Aorta (tissue), 5 donors: ENCODE data around the gene TMPO. TPM values are rescaled to one million over a fixed set of nuclear protein-coding genes. Genes with fewer than 3 reads are reported as not detected.
"Not testable (repeated sequence)": the region's sequence is repeated elsewhere in the genome, so short reads cannot be mapped to it uniquely, and the experiment has no call there.

Experiments used
- ATAC-seq: fragments of 200-7000 bp; cut with Tn5 transposase; one replicate; pipeline ENCODE4 v1.9.1; 2022; ENCODE audit warnings: moderate library complexity; ENCODE audit not compliant: low FRiP score
- DNase-seq, 2 donors: peaks; one replicate each; pipeline ENCODE4 v3.0.0-alpha.2; 2020
- H3K27ac ChIP-seq, 2 donors: one replicate each; pipeline ENCODE4 v1.5.1; 2013; ENCODE audit warnings: low read length in 2 of 2, mild to moderate bottlenecking in 2 of 2, moderate library complexity in 2 of 2, control low read depth in 1 of 2, inconsistent platforms in 1 of 2, low read depth in 1 of 2
- H3K27me3 ChIP-seq, 2 donors: one replicate each; pipeline ENCODE4 v1.6.1; 2013; ENCODE audit warnings: control low read depth in 1 of 2, low read length in 1 of 2, mild to moderate bottlenecking in 1 of 2, moderate library complexity in 1 of 2; ENCODE audit not compliant: insufficient read depth in 2 of 2, control insufficient read depth in 1 of 2
- H3K36me3 ChIP-seq, 2 donors: one replicate each; pipeline ENCODE4 v1.6.1; 2013; ENCODE audit warnings: control low read depth in 1 of 2, low read length in 1 of 2, mild to moderate bottlenecking in 1 of 2; ENCODE audit not compliant: insufficient read depth in 2 of 2, control insufficient read depth in 1 of 2
- H3K4me1 ChIP-seq, 2 donors: one replicate each; pipeline ENCODE4 v1.6.1; 2013; ENCODE audit warnings: low read length in 2 of 2, control low read depth in 1 of 2, mild to moderate bottlenecking in 1 of 2, moderate library complexity in 1 of 2; ENCODE audit not compliant: insufficient read depth in 2 of 2, control insufficient read depth in 1 of 2
- H3K4me3 ChIP-seq, 2 donors: one replicate each; pipeline ENCODE4 v1.5.1; 2013; ENCODE audit warnings: low read length in 2 of 2, control low read depth in 1 of 2, mild to moderate bottlenecking in 1 of 2
- H3K9me3 ChIP-seq: one replicate; pipeline ENCODE4 v1.6.1; 2013; ENCODE audit warnings: mild to moderate bottlenecking, low read length; ENCODE audit not compliant: control insufficient read depth
- WGBS, 2 donors: extraction: QIAGEN DNeasy Blood & Tissue Kit; methylation state at CpG; one replicate each; pipeline ENCODE4 v1.1.7; 2013; 5-methylcytosine and 5-hydroxymethylcytosine counted together
- intact Hi-C, 2 donors: fragments of 100-400 bp; cut with DNase I; formaldehyde crosslinking; loops; one replicate each; pipeline versions ENCODE4 v1.14.2 to v1.15.0; 2022
- polyA plus RNA-seq, 2 donors: library from polyadenylated mRNA; stranded (reverse); fragments of 200-250 nt; gene quantifications; one replicate each; pipeline ENCODE4 v1.2.3, GENCODE V29; 2013
- total RNA-seq, 2 donors: library from RNA; stranded (reverse); fragmentation: NEBNext Ultra II Directional; extraction: Animal tissue kit (Norgen Biotek cat#: 25700); gene quantifications; one replicate each; pipeline ENCODE4 v1.2.1, GENCODE V29; 2021
- donor health status: healthy with polysubstance abuse.
- donor health status: Bipolar disorder and iron deficiency.
- donor health status: DM: no; HTN: no; CAD: no.
- donor health status: DM: no; HTN: no; CAD: no.
- donor health status: DM: yes; HTN: yes; CAD: no.

Gene TMPO
- total and polyA plus RNA-seq, 4 donors: 15.2 to 48.3 (median 25.7) TPM

- H3K27ac ChIP-seq: no peak overlapping the region
- ATAC-seq: no peak
- H3K36me3 ChIP-seq: no peaks in the 10 kb centered on the region
- no peaks in the 10 kb centered on the region for H3K27me3 ChIP-seq
- no peaks in the 10 kb centered on the region for H3K9me3 ChIP-seq
- intact Hi-C loops: no loop called here
- H3K4me1 ChIP-seq: no peaks in the 10 kb centered on the region
- DNase-seq: no peak
- no peak overlapping the region for H3K4me3 ChIP-seq
- WGBS, 2 donors: 45 to 96% methylated on average over 1 of the region's 1 CpG
Observed at GRCh38 chr12:98559666-98560065, 44.3 kb downstream of the TMPO start.

GRCh38 chr12:98561846-98562245 lies 46.5 kb downstream of the TMPO start:
- no peak for ATAC-seq

GRCh38 chr12:98572010-98572409 lies 56.6 kb downstream of the TMPO start:
- DNase-seq: no peak
- WGBS, 2 donors: 76 to 81% methylated on average over 2 of the region's 2 CpGs
- Histone ChIP-seq H3K9me3 (no peaks in the 10 kb centered on the region), H3K27ac (no peak overlapping the region), H3K4me3 (no peak overlapping the region), H3K27me3 (no peaks in the 10 kb centered on the region), H3K36me3 (no peaks in the 10 kb centered on the region), H3K4me1 (no peaks in the 10 kb centered on the region)
- intact Hi-C loops: no loop called here
- no peak for ATAC-seq

More at GRCh38 chr12:98561846-98562245, 46.5 kb downstream of the TMPO start:
- H3K27me3 ChIP-seq: no peaks in the 10 kb centered on the region
- no peaks in the 10 kb centered on the region for H3K9me3 ChIP-seq
- H3K4me1 ChIP-seq: no peaks in the 10 kb centered on the region
- H3K27ac ChIP-seq: no peak overlapping the region
- H3K4me3 ChIP-seq: no peak overlapping the region
- DNase-seq: no peak
- 95 to 96% methylated on average over 3 of the region's 3 CpGs for WGBS, 2 donors
- no peaks in the 10 kb centered on the region for H3K36me3 ChIP-seq
- intact Hi-C loops: no loop called here

- ATAC-seq (no peak), DNase-seq (no peak)
- H3K36me3 ChIP-seq: no peaks in the 10 kb centered on the region
- no peak overlapping the region for H3K27ac ChIP-seq
- no peaks in the 10 kb centered on the region for H3K9me3 ChIP-seq
- H3K27me3 ChIP-seq: no peaks in the 10 kb centered on the region
- H3K4me3 ChIP-seq: no peak overlapping the region
- H3K4me1 ChIP-seq: no peaks in the 10 kb centered on the region
- intact Hi-C loops: no loop called here
- 37 to 39% methylated on average over 1 of the region's 1 CpG for WGBS, 2 donors
Observed at GRCh38 chr12:98574110-98574509, 58.7 kb downstream of the TMPO start.

GRCh38 chr12:98575013-98575412 lies 59.6 kb downstream of the TMPO start:
- 96 to 99% methylated on average over 4 of the region's 4 CpGs for WGBS, 2 donors
- H3K4me1 ChIP-seq: no peaks in the 10 kb centered on the region
- no peak overlapping the region for H3K4me3 ChIP-seq
- intact Hi-C loops: no loop called here
- H3K36me3 ChIP-seq: no peaks in the 10 kb centered on the region
- no peaks in the 10 kb centered on the region for H3K9me3 ChIP-seq
- DNase-seq (no peak), ATAC-seq (no peak)
- H3K27ac ChIP-seq: no peak overlapping the region
- H3K27me3 ChIP-seq: no peaks in the 10 kb centered on the region

- ATAC-seq, H3K4me3 ChIP-seq, H3K9me3 ChIP-seq, intact Hi-C loops, H3K27ac ChIP-seq, DNase-seq, H3K36me3 ChIP-seq, H3K4me1 ChIP-seq, H3K27me3 ChIP-seq: not testable (repeated sequence)
- WGBS, 2 donors: 87 to 91% methylated on average over 2 of the region's 2 CpGs
Observed at GRCh38 chr12:98576795-98577194, 61.4 kb downstream of the TMPO start.

GRCh38 chr12:98578392-98578791 lies 63.0 kb downstream of the TMPO start:
- WGBS, 2 donors: 88 to 93% methylated on average over 1 of the region's 1 CpG
- H3K27ac ChIP-seq: no peak overlapping the region
- H3K9me3 ChIP-seq: no peaks in the 10 kb centered on the region
- H3K4me1 ChIP-seq: no peaks in the 10 kb centered on the region
- ATAC-seq (no peak), DNase-seq (no peak)
- intact Hi-C loops: no loop called here
- no peaks in the 10 kb centered on the region for H3K36me3 ChIP-seq
- no peaks in the 10 kb centered on the region for H3K27me3 ChIP-seq
- no peak overlapping the region for H3K4me3 ChIP-seq

- H3K4me1 ChIP-seq: no peaks in the 10 kb centered on the region
- intact Hi-C loops: no loop called here
- H3K4me3 ChIP-seq: no peak overlapping the region
- 85 to 86% methylated on average over 2 of the region's 2 CpGs for WGBS, 2 donors
- no peaks in the 10 kb centered on the region for H3K9me3 ChIP-seq
- no peaks in the 10 kb centered on the region for H3K36me3 ChIP-seq
- H3K27me3 ChIP-seq: no peaks in the 10 kb centered on the region
- no peak overlapping the region for H3K27ac ChIP-seq
- ATAC-seq (no peak), DNase-seq (no peak)
Observed at GRCh38 chr12:98578821-98579220, 63.4 kb downstream of the TMPO start.

GRCh38 chr12:98579347-98579746 lies 64.0 kb downstream of the TMPO start:
- DNase-seq (no peak), ATAC-seq (no peak)
- no peaks in the 10 kb centered on the region for H3K27me3 ChIP-seq
- WGBS, 2 donors: 77% methylated on average over 5 of the region's 5 CpGs
- H3K4me3 ChIP-seq: no peak overlapping the region
- intact Hi-C loops: no loop called here
- H3K36me3 ChIP-seq: no peaks in the 10 kb centered on the region
- no peak overlapping the region for H3K27ac ChIP-seq
- no peaks in the 10 kb centered on the region for H3K9me3 ChIP-seq
- no peaks in the 10 kb centered on the region for H3K4me1 ChIP-seq
